H1 (cell line): ENCODE measurements around the gene PPP1R3F. TPM values are rescaled to one million over a fixed set of nuclear protein-coding genes. Genes with fewer than 3 reads are reported as not detected.

Experiments used
- CBX5 ChIP-seq: fragments of 300-800, 300-1000 bp; sonication (generic); IDR thresholded peaks from 2 replicates; pipeline ENCODE4 v1.7.1; 2016; ENCODE audit warnings: antibody characterized with exemption, low read length, low read depth
- CHD2 ChIP-seq: IDR thresholded peaks from 2 replicates; pipeline ENCODE4 v1.6.1; 2012; ENCODE audit warnings: low read length, improper control_type of control experiment
- EP300 ChIP-seq, 2 experiments: IDR thresholded peaks; 1 replicate in 1 of 2; 2 replicates in 1 of 2; pipeline ENCODE4 v1.6.1; 2011 to 2012; ENCODE audit warnings: low read depth in 2 of 2, low read length in 2 of 2, mild to moderate bottlenecking in 2 of 2, borderline replicate concordance in 1 of 2, inconsistent platforms in 1 of 2, moderate library complexity in 1 of 2
- JUND ChIP-seq: IDR thresholded peaks from 2 replicates; pipeline ENCODE4 v1.6.1; 2011; ENCODE audit warnings: mild to moderate bottlenecking, improper control_type of control experiment, low read length
- KDM5A ChIP-seq: fragments of 200-600 bp; IDR thresholded peaks from 2 replicates; pipeline ENCODE4 v1.7.1; 2012; ENCODE audit warnings: mild to moderate bottlenecking, low read length, inconsistent platforms, mixed read lengths
- MAX ChIP-seq: IDR thresholded peaks from 2 replicates; pipeline ENCODE4 v1.6.1; 2012; ENCODE audit warnings: inconsistent platforms
- NRF1 ChIP-seq: IDR thresholded peaks from 2 replicates; pipeline ENCODE4 v1.6.1; 2011; ENCODE audit warnings: mild to moderate bottlenecking, low read depth, low read length, improper control_type of control experiment
- SAP30 ChIP-seq: fragments of 300-600 bp; sonication (generic); IDR thresholded peaks from 2 replicates; pipeline ENCODE4 v1.7.1; 2012; ENCODE audit warnings: low read length, moderate library complexity, mild to moderate bottlenecking, inconsistent platforms; ENCODE audit not compliant: insufficient read depth, insufficient replicate concordance
- SP4 ChIP-seq: IDR thresholded peaks from 2 replicates; pipeline ENCODE4 v1.6.1; 2012; ENCODE audit warnings: low read length, inconsistent platforms
- SUZ12 ChIP-seq: fragments of 200-600 bp; sonication (generic); IDR thresholded peaks from 2 replicates; pipeline ENCODE4 v1.6.1; 2012; ENCODE audit warnings: mild to moderate bottlenecking, inconsistent platforms, low read length, moderate library complexity, mixed read lengths
- polyA plus RNA-seq, 7 experiments: library from polyadenylated mRNA; depleted of rRNA in 3 of 7; stranded (reverse) in 5 of 7; unstranded in 2 of 7; fragments of >200 nt in 5 of 7; fragments of 200-250 nt in 2 of 7; gene quantifications; 1 replicate in 5 of 7; 2 replicates in 1 of 7; 4 replicates in 1 of 7; pipeline versions ENCODE4 v1.2.1 to v1.2.3, GENCODE V29; 2011 to 2013; ENCODE audit warnings: missing spikeins in 2 of 7, mixed read lengths in 2 of 7
- total RNA-seq: library from RNA; stranded (reverse); fragmentation: NEBNext Ultra II Directional; extraction: Animal tissue kit (Norgen Biotek cat#: 25700); gene quantifications from 2 replicates; pipeline ENCODE4 v1.2.1, GENCODE V29; 2021
- TF ChIP-seq, protein P1 (sequence below): fragments of 300-600 bp; sonication (generic); IDR thresholded peaks from 2 replicates; pipeline ENCODE4 v1.7.1; 2012; ENCODE audit warnings: low read length, moderate library complexity, mild to moderate bottlenecking, inconsistent platforms; ENCODE audit not compliant: insufficient replicate concordance

The PPP1R3F gene
- total and polyA plus RNA-seq, 2 of the 8 experiments (the other 6 are each of a cell fraction or from before 2014, with no cell fraction given) = 5.1 to 6.8 TPM

GRCh38 chrX:49278081-49278480, 8.5 kb downstream of the PPP1R3F start (continued):
- TF ChIP-seq, protein P1, sequence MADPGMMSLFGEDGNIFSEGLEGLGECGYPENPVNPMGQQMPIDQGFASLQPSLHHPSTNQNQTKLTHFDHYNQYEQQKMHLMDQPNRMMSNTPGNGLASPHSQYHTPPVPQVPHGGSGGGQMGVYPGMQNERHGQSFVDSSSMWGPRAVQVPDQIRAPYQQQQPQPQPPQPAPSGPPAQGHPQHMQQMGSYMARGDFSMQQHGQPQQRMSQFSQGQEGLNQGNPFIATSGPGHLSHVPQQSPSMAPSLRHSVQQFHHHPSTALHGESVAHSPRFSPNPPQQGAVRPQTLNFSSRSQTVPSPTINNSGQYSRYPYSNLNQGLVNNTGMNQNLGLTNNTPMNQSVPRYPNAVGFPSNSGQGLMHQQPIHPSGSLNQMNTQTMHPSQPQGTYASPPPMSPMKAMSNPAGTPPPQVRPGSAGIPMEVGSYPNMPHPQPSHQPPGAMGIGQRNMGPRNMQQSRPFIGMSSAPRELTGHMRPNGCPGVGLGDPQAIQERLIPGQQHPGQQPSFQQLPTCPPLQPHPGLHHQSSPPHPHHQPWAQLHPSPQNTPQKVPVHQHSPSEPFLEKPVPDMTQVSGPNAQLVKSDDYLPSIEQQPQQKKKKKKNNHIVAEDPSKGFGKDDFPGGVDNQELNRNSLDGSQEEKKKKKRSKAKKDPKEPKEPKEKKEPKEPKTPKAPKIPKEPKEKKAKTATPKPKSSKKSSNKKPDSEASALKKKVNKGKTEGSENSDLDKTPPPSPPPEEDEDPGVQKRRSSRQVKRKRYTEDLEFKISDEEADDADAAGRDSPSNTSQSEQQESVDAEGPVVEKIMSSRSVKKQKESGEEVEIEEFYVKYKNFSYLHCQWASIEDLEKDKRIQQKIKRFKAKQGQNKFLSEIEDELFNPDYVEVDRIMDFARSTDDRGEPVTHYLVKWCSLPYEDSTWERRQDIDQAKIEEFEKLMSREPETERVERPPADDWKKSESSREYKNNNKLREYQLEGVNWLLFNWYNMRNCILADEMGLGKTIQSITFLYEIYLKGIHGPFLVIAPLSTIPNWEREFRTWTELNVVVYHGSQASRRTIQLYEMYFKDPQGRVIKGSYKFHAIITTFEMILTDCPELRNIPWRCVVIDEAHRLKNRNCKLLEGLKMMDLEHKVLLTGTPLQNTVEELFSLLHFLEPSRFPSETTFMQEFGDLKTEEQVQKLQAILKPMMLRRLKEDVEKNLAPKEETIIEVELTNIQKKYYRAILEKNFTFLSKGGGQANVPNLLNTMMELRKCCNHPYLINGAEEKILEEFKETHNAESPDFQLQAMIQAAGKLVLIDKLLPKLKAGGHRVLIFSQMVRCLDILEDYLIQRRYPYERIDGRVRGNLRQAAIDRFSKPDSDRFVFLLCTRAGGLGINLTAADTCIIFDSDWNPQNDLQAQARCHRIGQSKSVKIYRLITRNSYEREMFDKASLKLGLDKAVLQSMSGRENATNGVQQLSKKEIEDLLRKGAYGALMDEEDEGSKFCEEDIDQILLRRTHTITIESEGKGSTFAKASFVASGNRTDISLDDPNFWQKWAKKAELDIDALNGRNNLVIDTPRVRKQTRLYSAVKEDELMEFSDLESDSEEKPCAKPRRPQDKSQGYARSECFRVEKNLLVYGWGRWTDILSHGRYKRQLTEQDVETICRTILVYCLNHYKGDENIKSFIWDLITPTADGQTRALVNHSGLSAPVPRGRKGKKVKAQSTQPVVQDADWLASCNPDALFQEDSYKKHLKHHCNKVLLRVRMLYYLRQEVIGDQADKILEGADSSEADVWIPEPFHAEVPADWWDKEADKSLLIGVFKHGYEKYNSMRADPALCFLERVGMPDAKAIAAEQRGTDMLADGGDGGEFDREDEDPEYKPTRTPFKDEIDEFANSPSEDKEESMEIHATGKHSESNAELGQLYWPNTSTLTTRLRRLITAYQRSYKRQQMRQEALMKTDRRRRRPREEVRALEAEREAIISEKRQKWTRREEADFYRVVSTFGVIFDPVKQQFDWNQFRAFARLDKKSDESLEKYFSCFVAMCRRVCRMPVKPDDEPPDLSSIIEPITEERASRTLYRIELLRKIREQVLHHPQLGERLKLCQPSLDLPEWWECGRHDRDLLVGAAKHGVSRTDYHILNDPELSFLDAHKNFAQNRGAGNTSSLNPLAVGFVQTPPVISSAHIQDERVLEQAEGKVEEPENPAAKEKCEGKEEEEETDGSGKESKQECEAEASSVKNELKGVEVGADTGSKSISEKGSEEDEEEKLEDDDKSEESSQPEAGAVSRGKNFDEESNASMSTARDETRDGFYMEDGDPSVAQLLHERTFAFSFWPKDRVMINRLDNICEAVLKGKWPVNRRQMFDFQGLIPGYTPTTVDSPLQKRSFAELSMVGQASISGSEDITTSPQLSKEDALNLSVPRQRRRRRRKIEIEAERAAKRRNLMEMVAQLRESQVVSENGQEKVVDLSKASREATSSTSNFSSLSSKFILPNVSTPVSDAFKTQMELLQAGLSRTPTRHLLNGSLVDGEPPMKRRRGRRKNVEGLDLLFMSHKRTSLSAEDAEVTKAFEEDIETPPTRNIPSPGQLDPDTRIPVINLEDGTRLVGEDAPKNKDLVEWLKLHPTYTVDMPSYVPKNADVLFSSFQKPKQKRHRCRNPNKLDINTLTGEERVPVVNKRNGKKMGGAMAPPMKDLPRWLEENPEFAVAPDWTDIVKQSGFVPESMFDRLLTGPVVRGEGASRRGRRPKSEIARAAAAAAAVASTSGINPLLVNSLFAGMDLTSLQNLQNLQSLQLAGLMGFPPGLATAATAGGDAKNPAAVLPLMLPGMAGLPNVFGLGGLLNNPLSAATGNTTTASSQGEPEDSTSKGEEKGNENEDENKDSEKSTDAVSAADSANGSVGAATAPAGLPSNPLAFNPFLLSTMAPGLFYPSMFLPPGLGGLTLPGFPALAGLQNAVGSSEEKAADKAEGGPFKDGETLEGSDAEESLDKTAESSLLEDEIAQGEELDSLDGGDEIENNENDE = no peak
- no peak for TF ChIP-seq KDM5A
- TF ChIP-seq CBX5 = no peak
- TF ChIP-seq SP4 = no peak
- TF ChIP-seq EP300 (IDR thresholded peaks at IDR 0.05; ENCODE audit: borderline replicate concordance in 1 of 2, low read depth in 2 of 2, low read length in 2 of 2) = no peak
- no peak for TF ChIP-seq SUZ12
- TF ChIP-seq NRF1 = no peak
- no peak for TF ChIP-seq CHD2
- no peak for TF ChIP-seq SAP30
- no peak for TF ChIP-seq MAX
- TF ChIP-seq JUND = no peak
